GM12878 (cell line): ENCODE measurements around the gene MAP3K21. TPM values are rescaled to one million over a fixed set of nuclear protein-coding genes. Genes with fewer than 3 reads are reported as not detected.

Source experiments
- ATAC-seq: fragments of 200-7000 bp; cut with Tn5 transposase; 3 replicates; pipeline ENCODE4 v1.9.1; 2020; ENCODE audit warnings: mild to moderate bottlenecking, moderate library complexity
- BruUV-seq: library from RNA; stranded (reverse); fragments of 400-500 nt; replicated peaks from 2 replicates; lab custom pipeline; 2021; lab: Mats Ljungman, UMichigan
- CTCF ChIA-PET: fragments of 300-600 bp; sonication (Branson Sonifier 250); formaldehyde crosslinking; extraction: SDS; loops from one replicate; lab custom pipeline; 2021; ENCODE audit warnings: inconsistent platforms; lab: Yijun Ruan, JAX
- POLR2A ChIA-PET: fragments of 350-600 bp; formaldehyde crosslinking; extraction: SDS; loops from one replicate; lab custom pipeline; 2021; ENCODE audit warnings: inconsistent platforms; lab: Charles Lee
- RAD21 ChIA-PET: fragments of 300-600 bp; sonication (Branson Sonifier 250); formaldehyde crosslinking; loops from one replicate; lab custom pipeline; 2023; ENCODE audit warnings: antibody characterized with exemption; ENCODE audit not compliant: unreplicated experiment; lab: Charles Lee
- SMC1A ChIA-PET: fragments of 300-600 bp; sonication (Branson Sonifier 250); formaldehyde crosslinking; loops from one replicate; lab custom pipeline; 2023; ENCODE audit not compliant: unreplicated experiment, uncharacterized antibody; lab: Charles Lee
- DNase-seq: peaks from one replicate; pipeline ENCODE4 v3.0.0-alpha.2; 2011; ENCODE audit warnings: low read depth, low spot score
- FAIRE-seq: peaks from 3 replicates; lab custom pipeline; 2011; peaks lifted over from hg19 to GRCh38; lab: Jason Lieb, UNC
- H2AFZ ChIP-seq: 2 replicates; pipeline ENCODE4 v1.6.0; 2011; ENCODE audit warnings: low read depth, low read length, control low read depth; ENCODE audit not compliant: control insufficient read depth
- H3K27ac ChIP-seq: 2 replicates; pipeline ENCODE4 v1.5.1; 2011; ENCODE audit warnings: control low read depth; ENCODE audit not compliant: control insufficient read depth, insufficient read depth
- H3K27me3 ChIP-seq, 2 experiments: replicated peaks in 1 of 2; 2 replicates each; pipeline versions ENCODE4 v1.6.0 to v1.6.1; 2011; ENCODE audit warnings: low read length in 1 of 2; ENCODE audit not compliant: control insufficient read depth in 2 of 2, insufficient read depth in 2 of 2
- H3K36me3 ChIP-seq, 2 experiments: 2 replicates each; pipeline ENCODE4 v1.5.1; 2011; ENCODE audit warnings: low read length in 1 of 2; ENCODE audit not compliant: control insufficient read depth in 2 of 2, insufficient read depth in 2 of 2
- H3K4me1 ChIP-seq: 2 replicates; pipeline ENCODE4 v1.6.1; 2011; ENCODE audit warnings: mild to moderate bottlenecking, low read length, moderate library complexity, mixed read lengths; ENCODE audit not compliant: control insufficient read depth, insufficient read depth
- H3K4me2 ChIP-seq: 2 replicates; pipeline ENCODE4 v1.6.0; 2011; ENCODE audit warnings: control low read depth; ENCODE audit not compliant: control insufficient read depth, insufficient read depth
- H3K4me3 ChIP-seq: fragments of 200-600 bp; sonication (generic); 2 replicates; pipeline ENCODE4 v1.5.1; 2016
- H3K79me2 ChIP-seq: 2 replicates; pipeline ENCODE4 v1.6.0; 2011; ENCODE audit warnings: low read length; ENCODE audit not compliant: control insufficient read depth, insufficient read depth
- H3K9ac ChIP-seq: 2 replicates; pipeline ENCODE4 v1.8.0; 2011; ENCODE audit warnings: low read length, control low read depth, mixed read lengths; ENCODE audit not compliant: control insufficient read depth, insufficient read depth
- H3K9me3 ChIP-seq: replicated peaks from 3 replicates; pipeline ENCODE4 v1.5.1; 2011; ENCODE audit warnings: mild to moderate bottlenecking, low read length; ENCODE audit not compliant: control insufficient read depth, insufficient read depth
- H4K20me1 ChIP-seq: 2 replicates; pipeline ENCODE4 v1.6.0; 2011; ENCODE audit not compliant: control insufficient read depth, insufficient read depth
- ATF7 ChIP-seq: fragments of 450-650 bp; IDR thresholded peaks from 2 replicates; pipeline ENCODE4 v1.6.1; 2016; ENCODE audit warnings: low read depth, mild to moderate bottlenecking
- CBFB ChIP-seq: IDR thresholded peaks from 2 replicates; pipeline ENCODE4 v1.6.1; 2016; ENCODE audit warnings: antibody characterized with exemption, low read depth
- IRF4 ChIP-seq: IDR thresholded peaks from 2 replicates; pipeline ENCODE4 v1.6.1; 2011; ENCODE audit warnings: low read depth, low read length
- PAX5 ChIP-seq: IDR thresholded peaks from 2 replicates; pipeline ENCODE4 v1.6.1; 2011; ENCODE audit warnings: low read depth, low read length, borderline replicate concordance
- POU2F2 ChIP-seq: IDR thresholded peaks from 3 replicates; pipeline ENCODE4 v1.6.1; 2011; ENCODE audit warnings: low read depth, mild to moderate bottlenecking, low read length, borderline replicate concordance
- TAF1 ChIP-seq: IDR thresholded peaks from 2 replicates; pipeline ENCODE4 v1.6.1; 2011; ENCODE audit warnings: mild to moderate bottlenecking, low read depth, low read length, borderline replicate concordance
- WGBS: methylation state at CpG from one replicate; pipeline ENCODE4 v1.1.6; 2016; ENCODE audit warnings: low lambda C conversion rate; ENCODE audit not compliant: insufficient replicate concordance, insufficient coverage; ENCODE audit errors: missing lambda C conversion rate; 5-methylcytosine and 5-hydroxymethylcytosine counted together
- in situ Hi-C: fragments of 300-500 bp; cut with MboI; formaldehyde crosslinking; loops from 9 replicates; pipeline ENCODE4 v1.14.3; 2018; ENCODE audit warnings: mixed read lengths
- intact Hi-C: fragments of 100-400 bp; cut with micrococcal nuclease; formaldehyde crosslinking; loops from one replicate; pipeline ENCODE4 v1.14.2; 2022; ENCODE audit not compliant: unreplicated experiment
- polyA plus RNA-seq, 11 experiments: library from polyadenylated mRNA; depleted of rRNA in 4 of 11; unstranded in 6 of 11; stranded (reverse) in 5 of 11; fragments of >200 nt; fragmentation: Nextera tagmentation in 4 of 11; fragmentation: Illumina TruSeq in 1 of 11; extraction: Ambion mirVana in 4 of 11; extraction: Trizol in 1 of 11; gene quantifications; 1 replicate in 1 of 11; 2 replicates in 10 of 11; pipeline versions ENCODE4 v1.2.1 to v1.2.3, GENCODE V29; 2011 to 2016; ENCODE audit warnings: inconsistent platforms in 2 of 11, missing spikeins in 2 of 11, low read depth in 1 of 11
- total RNA-seq, 4 experiments: library from RNA; depleted of rRNA in 3 of 4; stranded (reverse); fragments of >200 nt in 3 of 4; fragmentation: Illumina TruSeq in 1 of 4; extraction: Trizol in 1 of 4; gene quantifications; 2 replicates each; pipeline versions ENCODE4 v1.2.1 to v1.2.3, GENCODE V29; 2013 to 2021
- TF ChIP-seq, protein P1 (sequence below): fragments of 450-650 bp; IDR thresholded peaks from 2 replicates; pipeline ENCODE4 v1.6.1; 2016; ENCODE audit warnings: mild to moderate bottlenecking

The MAP3K21 gene
- total and polyA plus RNA-seq, 10 of the 15 experiments (the other 5 are each of a cell fraction or from before 2014, with no cell fraction given): 0.02 to 0.21 (median 0.09) TPM; not detected in 1

- intact Hi-C loops: no loop called here
- POLR2A ChIA-PET: no interaction called here
- H2AFZ ChIP-seq: no peak overlapping the region
- no peaks in the 10 kb centered on the region for H4K20me1 ChIP-seq
- H3K27me3 ChIP-seq: no peaks in the 10 kb centered on the region; a peak in 1 of 4 replicates
- no peak overlapping the region for H3K4me2 ChIP-seq
- SMC1A ChIA-PET: interaction anchor here (0.6 to 3.2 kb wide), 7 partner anchors 11 to 680 kb away, joined by 3 to 19 read pairs (median 4); no protein-coding TSS in a partner anchor
- FAIRE-seq (no peak), DNase-seq (no peak), ATAC-seq (no peak)
- 55% methylated on average over 3 of the region's 3 CpGs for WGBS
- RAD21 ChIA-PET: interaction anchor here (0.6 to 1.7 kb wide), 5 partner anchors 36 to 677 kb away, joined by 3 to 10 read pairs (median 3); no protein-coding TSS in a partner anchor
- no peaks in the 10 kb centered on the region for H3K4me1 ChIP-seq
- H3K9me3 ChIP-seq: no peaks in the 10 kb centered on the region
- H3K4me3 ChIP-seq: no peak overlapping the region
- no peak overlapping the region for H3K9ac ChIP-seq
- in situ Hi-C loops: loop anchor here (5.0 kb wide), 1 partner anchor 673 kb away; no protein-coding TSS in a partner anchor
- H3K36me3 ChIP-seq: no peaks in the 10 kb centered on the region
- CTCF ChIA-PET: interaction anchor here (0.7 to 1.8 kb wide), 11 partner anchors 10 to 676 kb away, joined by 3 to 19 read pairs (median 4); no protein-coding TSS in a partner anchor
- no peak overlapping the region for H3K27ac ChIP-seq
- no TSS peak for BruUV-seq
- no peaks in the 10 kb centered on the region for H3K79me2 ChIP-seq
- no peak for TF ChIP-seq PAX5
- no peak for TF ChIP-seq ATF7
- TF ChIP-seq POU2F2: no peak
- TF ChIP-seq TAF1: no peak
- TF ChIP-seq IRF4: no peak
- TF ChIP-seq, protein P1, sequence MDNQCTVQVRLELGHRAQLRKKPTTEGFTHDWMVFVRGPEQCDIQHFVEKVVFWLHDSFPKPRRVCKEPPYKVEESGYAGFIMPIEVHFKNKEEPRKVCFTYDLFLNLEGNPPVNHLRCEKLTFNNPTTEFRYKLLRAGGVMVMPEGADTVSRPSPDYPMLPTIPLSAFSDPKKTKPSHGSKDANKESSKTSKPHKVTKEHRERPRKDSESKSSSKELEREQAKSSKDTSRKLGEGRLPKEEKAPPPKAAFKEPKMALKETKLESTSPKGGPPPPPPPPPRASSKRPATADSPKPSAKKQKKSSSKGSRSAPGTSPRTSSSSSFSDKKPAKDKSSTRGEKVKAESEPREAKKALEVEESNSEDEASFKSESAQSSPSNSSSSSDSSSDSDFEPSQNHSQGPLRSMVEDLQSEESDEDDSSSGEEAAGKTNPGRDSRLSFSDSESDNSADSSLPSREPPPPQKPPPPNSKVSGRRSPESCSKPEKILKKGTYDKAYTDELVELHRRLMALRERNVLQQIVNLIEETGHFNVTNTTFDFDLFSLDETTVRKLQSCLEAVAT: no peak
- no peak for TF ChIP-seq CBFB
These were observed 66.6 kb downstream of the MAP3K21 start for GRCh38 chr1:233393926-233394680.
